ENCODE measurements around the gene F2R.
"Not testable (repeated sequence)": the region's sequence is repeated elsewhere in the genome, so short reads cannot be mapped to it uniquely, and the experiment has no call there.

Gene F2R

DNA sequence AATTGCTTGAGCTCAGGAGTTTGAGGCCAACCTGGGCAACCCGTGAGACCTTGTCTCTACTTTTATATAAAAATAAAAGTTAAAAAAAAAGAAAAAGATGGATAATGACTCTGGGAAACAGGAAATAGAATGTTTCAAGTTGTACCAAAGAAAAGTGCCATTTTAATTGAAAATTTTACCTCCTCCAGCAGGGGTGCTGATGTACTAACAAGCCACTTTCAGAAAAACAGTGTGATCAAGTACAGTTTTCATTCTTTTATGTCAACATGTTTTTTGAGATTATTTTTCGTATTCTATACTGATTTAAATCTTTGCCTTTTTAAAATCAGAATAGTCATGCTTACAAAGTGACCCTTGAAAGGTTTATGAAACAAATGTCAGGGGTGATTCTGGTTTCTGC is 30.8 kb downstream of the F2R start:
- DNase-seq (ENCODE audit: extremely low spot score, insufficient read length, low read depth) (no peak), FAIRE-seq (no peak)

GRCh38 chr5:76747706-76748105 is 31.8 kb downstream of the F2R start:
- DNase-seq (ENCODE audit: extremely low spot score, insufficient read length, low read depth) (no peak), FAIRE-seq (no peak)

GRCh38 chr5:76751291-76751690 is 35.4 kb downstream of the F2R start:
- no peak for FAIRE-seq
- no peak for DNase-seq (ENCODE audit: extremely low spot score, insufficient read length, low read depth)

DNA sequence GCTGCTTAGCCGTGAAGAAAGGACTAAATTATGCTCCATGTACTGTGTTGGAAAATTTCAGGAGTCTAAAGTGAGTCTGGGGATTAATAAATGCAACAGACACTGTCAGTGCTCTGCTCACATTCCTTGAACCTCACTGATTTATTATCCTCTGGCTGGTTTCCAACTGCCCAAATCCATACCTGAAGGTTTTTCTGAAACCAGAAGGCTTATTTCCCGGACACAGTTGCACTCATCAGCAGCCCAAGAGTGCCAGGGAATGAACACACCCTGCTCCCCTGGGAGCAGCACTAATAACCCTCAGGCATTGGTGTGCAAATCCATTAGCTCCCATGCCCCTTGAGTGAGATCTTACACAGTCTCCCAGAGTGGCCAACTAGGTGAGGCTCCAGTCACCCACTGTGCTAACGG is 38.7 kb downstream of the F2R start:
- no peak for DNase-seq (ENCODE audit: extremely low spot score, insufficient read length, low read depth)
- no peak for FAIRE-seq

DNA sequence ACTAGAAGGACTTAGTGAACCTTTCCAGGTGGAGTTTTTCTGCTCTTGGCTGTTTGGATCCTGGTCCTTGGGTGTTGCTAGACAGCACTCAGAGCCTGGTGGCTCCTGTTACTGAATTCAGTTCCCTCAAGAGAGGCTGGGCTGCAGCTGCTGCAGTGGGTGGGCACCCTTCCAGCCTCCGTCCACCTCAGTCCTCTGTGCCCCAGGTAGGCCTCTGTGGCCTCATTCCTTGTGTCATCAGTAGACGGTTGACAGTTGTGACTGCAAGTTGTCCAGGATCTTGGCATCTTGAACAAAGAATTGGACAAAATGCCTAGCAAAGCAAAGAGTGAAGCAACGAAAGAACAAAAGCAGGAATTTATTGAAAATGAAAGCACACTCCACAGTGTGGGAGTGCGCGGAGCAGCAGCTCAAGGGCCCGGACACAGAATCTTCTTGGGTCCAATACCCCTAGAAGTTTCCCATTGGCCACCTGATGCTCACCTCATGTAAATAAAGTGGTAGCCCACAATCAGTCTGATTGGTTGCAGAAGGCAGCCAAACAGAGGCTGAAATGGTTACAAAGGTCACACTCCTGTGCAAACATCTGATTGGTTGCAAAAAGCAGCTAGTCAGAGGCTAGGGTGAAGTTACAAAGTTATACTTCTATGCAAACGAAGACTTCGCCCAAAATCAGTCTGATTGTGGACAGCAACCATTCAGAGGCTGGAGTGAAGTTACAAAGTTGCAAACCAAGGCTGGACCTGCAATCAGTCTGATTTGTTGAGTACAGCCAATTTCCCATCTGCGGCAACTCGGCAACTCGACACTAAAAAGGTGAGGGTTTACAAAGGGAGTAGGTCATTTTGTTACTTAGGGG is 40.1 kb downstream of the F2R start:
- DNase-seq (ENCODE audit: extremely low spot score, insufficient read length, low read depth): no peak
- no peak for FAIRE-seq

GRCh38 chr5:76757049-76757448 is 41.1 kb downstream of the F2R start:
- FAIRE-seq: no peak
- DNase-seq (ENCODE audit: extremely low spot score, insufficient read length, low read depth): no peak

DNA sequence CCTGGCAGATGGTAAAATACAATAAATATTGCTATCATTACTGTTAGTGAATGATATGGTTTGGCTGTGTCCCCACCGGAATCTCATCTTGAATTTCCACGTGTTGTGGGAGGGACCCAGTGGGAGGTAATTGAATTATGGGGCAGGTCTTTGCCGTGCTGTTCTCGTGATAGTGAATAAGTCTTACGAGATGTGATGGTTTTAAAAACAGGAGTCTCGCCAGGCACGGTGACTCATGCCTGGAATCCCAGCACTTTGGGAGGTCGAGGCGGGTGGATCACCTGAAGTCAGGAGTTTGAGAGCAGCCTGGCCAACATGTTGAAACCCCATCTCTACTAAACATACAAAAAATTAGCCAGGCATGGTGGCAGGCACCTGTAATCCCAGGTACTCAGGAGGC is 45.2 kb downstream of the F2R start:
- not testable (repeated sequence) for DNase-seq (ENCODE audit: extremely low spot score, insufficient read length, low read depth); FAIRE-seq

DNA sequence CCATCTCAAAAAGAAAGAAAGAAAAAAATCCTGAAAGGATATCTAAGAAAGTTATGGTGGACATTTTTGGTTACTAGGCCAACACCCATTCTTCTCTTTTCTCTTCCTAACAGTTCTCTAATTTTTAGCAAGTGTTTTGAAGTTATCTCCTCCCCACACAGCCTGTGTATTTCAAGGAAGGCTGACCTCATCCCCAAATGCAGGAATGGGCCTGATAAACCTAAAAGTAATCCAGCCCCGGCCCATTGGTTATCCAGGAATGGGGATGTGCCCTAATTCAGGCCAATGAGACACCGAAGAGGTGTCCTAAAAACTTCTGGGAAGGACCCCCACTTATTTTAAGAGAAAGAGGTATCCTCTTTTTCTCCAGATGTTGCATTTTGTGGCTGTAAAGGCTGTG is 46.6 kb downstream of the F2R start:
- DNase-seq (ENCODE audit: extremely low spot score, insufficient read length, low read depth): no peak

GRCh38 chr5:76763136-76763535 is 47.2 kb downstream of the F2R start:
- DNase-seq (ENCODE audit: extremely low spot score, insufficient read length, low read depth) (no peak), FAIRE-seq (peak; percentile 38)

More for the DNA sequence above, 46.6 kb downstream of the F2R start:
- no peak for FAIRE-seq

GRCh38 chr5:76764374-76764773 is 48.4 kb downstream of the F2R start:
- FAIRE-seq: no peak
- DNase-seq (ENCODE audit: extremely low spot score, insufficient read length, low read depth): no peak

DNA sequence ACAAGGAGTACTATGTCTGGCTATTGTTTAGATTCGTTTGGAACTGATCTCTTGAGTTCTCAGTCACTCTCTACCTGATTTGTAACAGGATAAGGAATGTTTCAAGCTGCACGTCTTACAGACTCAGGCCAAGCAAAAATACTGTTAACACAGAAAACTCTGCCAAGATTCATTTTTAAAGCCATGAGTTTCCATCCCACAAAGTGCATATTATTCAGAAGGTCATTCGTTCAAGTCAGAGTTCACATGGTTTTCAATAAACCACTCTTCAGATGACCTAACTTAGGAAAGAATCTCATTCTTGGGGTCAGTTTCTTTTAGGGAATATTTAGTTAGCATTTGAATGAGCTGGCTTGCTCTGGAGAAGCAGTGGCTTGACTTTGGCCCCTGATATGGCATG is 49.3 kb downstream of the F2R start:
- FAIRE-seq (no peak), DNase-seq (ENCODE audit: extremely low spot score, insufficient read length, low read depth) (no peak)

GRCh38 chr5:76766746-76767145 is 50.8 kb downstream of the F2R start:
- DNase-seq (ENCODE audit: extremely low spot score, insufficient read length, low read depth) (no peak), FAIRE-seq (no peak)

- not testable (repeated sequence) for DNase-seq (ENCODE audit: extremely low spot score, insufficient read length, low read depth); FAIRE-seq
These were observed 55.1 kb downstream of the F2R start for GRCh38 chr5:76771041-76771440.

GRCh38 chr5:76771705-76772405 is 55.9 kb downstream of the F2R start:
- no peak for FAIRE-seq
- DNase-seq (ENCODE audit: extremely low spot score, insufficient read length, low read depth): no peak

DNA sequence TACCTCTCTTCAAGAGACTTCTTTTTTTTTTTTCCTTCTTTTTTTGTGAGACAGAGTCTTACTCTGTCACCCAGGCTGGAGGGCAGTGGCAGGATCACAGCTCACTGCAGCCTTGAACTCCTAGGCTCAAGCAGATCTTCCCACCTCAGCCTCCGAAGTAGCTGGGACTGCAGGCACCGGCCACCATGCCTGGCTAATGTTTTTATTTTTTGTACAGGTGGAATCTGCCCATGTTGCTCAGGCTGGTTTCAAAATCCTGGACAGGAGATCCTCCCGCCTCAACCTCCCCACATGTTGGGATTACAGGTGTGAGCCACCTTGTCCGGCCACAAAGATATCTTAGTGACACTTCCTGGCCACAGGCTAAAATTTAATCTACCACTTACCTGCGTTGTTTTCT is 60.0 kb downstream of the F2R start:
- FAIRE-seq (no peak), DNase-seq (ENCODE audit: extremely low spot score, insufficient read length, low read depth) (no peak)

DNA sequence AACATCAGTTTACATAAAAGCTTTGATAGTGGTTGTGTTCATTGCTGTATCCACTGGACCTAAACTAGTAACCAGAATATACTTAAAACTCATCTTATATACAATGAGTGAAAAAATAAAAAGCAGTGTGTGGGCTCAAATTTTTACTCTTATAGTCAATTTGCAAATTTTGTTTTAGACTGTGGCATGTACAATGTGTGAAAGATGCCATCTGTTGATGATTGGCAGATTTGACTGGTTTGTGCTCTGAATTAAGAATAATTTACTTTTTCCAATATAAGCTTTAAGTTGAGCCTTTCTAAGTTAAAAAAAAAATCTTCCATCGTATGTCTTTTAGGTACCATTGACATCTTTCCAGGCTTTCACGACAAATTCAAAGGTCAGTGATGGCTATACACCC is 60.5 kb downstream of the F2R start:
- DNase-seq (ENCODE audit: extremely low spot score, insufficient read length, low read depth): no peak
- no peak for FAIRE-seq

GRCh38 chr5:76780616-76781015 is 64.7 kb downstream of the F2R start:
- FAIRE-seq; DNase-seq (ENCODE audit: extremely low spot score, insufficient read length, low read depth): not testable (repeated sequence)

DNA sequence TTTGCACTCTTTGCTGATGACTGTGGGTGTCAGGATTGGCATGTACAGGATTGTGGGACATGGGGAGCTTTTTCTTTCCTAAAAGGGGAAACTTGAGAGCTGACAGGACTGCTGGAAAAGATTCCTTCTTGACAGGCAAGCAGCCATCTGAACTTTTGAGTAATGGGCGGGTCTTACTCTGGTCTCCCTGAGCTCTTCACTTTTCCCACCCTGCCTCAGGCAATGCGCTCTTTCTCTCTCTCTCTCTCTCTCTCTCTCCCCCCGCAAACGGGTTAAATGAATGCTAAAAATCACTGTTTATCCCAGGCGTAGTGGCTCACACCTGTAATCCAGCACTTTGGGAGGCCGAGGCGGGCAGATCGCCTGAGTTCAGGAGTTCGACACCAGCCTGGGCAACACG is 65.8 kb downstream of the F2R start:
- FAIRE-seq (no peak), DNase-seq (ENCODE audit: extremely low spot score, insufficient read length, low read depth) (no peak)

GRCh38 chr5:76782444-76782843 is 66.5 kb downstream of the F2R start:
- DNase-seq (ENCODE audit: extremely low spot score, insufficient read length, low read depth) (no peak), FAIRE-seq (no peak)

All from GM18507 (cell line).